Hepatocyte (in vitro differentiated cells): Measurements from ENCODE around the gene DTX1. TPM values are rescaled to one million over a fixed set of nuclear protein-coding genes. Genes with fewer than 3 reads are reported as not detected.

ENCODE experiments used
- DNase-seq: peaks from one replicate; pipeline ENCODE4 v3.0.0-alpha.2; 2016; ENCODE audit warnings: low spot score
- H2AFZ ChIP-seq: fragments of 200-600 bp; sonication (generic); 2 replicates; pipeline ENCODE4 v1.6.0; 2016; ENCODE audit warnings: antibody characterized with exemption, mild to moderate bottlenecking
- H3K27ac ChIP-seq: fragments of 200-600 bp; sonication (generic); 2 replicates; pipeline ENCODE4 v1.5.1; 2016; ENCODE audit warnings: mild to moderate bottlenecking
- H3K27me3 ChIP-seq: fragments of 200-600 bp; sonication (generic); 2 replicates; pipeline ENCODE4 v1.6.1; 2016
- H3K36me3 ChIP-seq: fragments of 200-600 bp; sonication (generic); replicated peaks from 2 replicates; pipeline ENCODE4 v1.5.1; 2016; ENCODE audit warnings: low read depth; ENCODE audit not compliant: insufficient read depth
- H3K4me1 ChIP-seq: fragments of 200-600 bp; sonication (generic); 2 replicates; pipeline ENCODE4 v1.5.1; 2016; ENCODE audit warnings: mild to moderate bottlenecking, moderate library complexity; ENCODE audit not compliant: insufficient read depth
- H3K4me2 ChIP-seq: fragments of 200-600 bp; sonication (generic); 2 replicates; pipeline ENCODE4 v1.6.0; 2016
- H3K4me3 ChIP-seq: fragments of 200-600 bp; sonication (generic); 2 replicates; pipeline ENCODE4 v1.5.1; 2016; ENCODE audit warnings: mild to moderate bottlenecking
- H3K79me2 ChIP-seq: fragments of 200-600 bp; sonication (generic); 2 replicates; pipeline ENCODE4 v1.6.0; 2017; ENCODE audit warnings: mild to moderate bottlenecking
- H3K9me2 ChIP-seq: fragments of 200-600 bp; sonication (generic); replicated peaks from 2 replicates; pipeline ENCODE4 v1.6.0; 2017; ENCODE audit warnings: mild to moderate bottlenecking; ENCODE audit not compliant: insufficient read depth
- H3K9me3 ChIP-seq: fragments of 200-600 bp; sonication (generic); 2 replicates; pipeline ENCODE4 v1.5.1; 2016; ENCODE audit warnings: low read depth, mild to moderate bottlenecking
- H4K20me1 ChIP-seq: fragments of 200-600 bp; sonication (generic); 2 replicates; pipeline ENCODE4 v1.6.0; 2016; ENCODE audit warnings: mild to moderate bottlenecking; ENCODE audit not compliant: insufficient read depth, poor library complexity, severe bottlenecking
- CTCF ChIP-seq: fragments of 200-600 bp; sonication (generic); IDR thresholded peaks from 2 replicates; pipeline ENCODE4 v1.5.1; 2016; ENCODE audit warnings: antibody characterized with exemption, mild to moderate bottlenecking; ENCODE audit not compliant: poor library complexity
- EZH2 ChIP-seq: fragments of 200-600 bp; sonication (generic); IDR thresholded peaks from 2 replicates; pipeline ENCODE4 v1.6.1; 2016; ENCODE audit warnings: antibody characterized with exemption, mild to moderate bottlenecking, borderline replicate concordance
- EZH2phosphoT487 ChIP-seq: fragments of 200-600 bp; sonication (generic); IDR thresholded peaks from one replicate; pipeline ENCODE4 v1.6.1; 2018; ENCODE audit warnings: antibody characterized with exemption, mild to moderate bottlenecking, low read depth, moderate library complexity; ENCODE audit not compliant: unreplicated experiment, severe bottlenecking
- WGBS: methylation state at CpG from one replicate; pipeline ENCODE4 v1.1.6; 2016; ENCODE audit warnings: low lambda C conversion rate; ENCODE audit errors: missing lambda C conversion rate; 5-methylcytosine and 5-hydroxymethylcytosine counted together
- polyA plus RNA-seq: library from polyadenylated mRNA; unstranded; fragments of >200 nt; fragmentation: Nextera tagmentation; extraction: Ambion mirVana; gene quantifications from 2 replicates; pipeline ENCODE4 v1.2.1, GENCODE V29; 2016
- total RNA-seq: library from RNA; depleted of rRNA; stranded (reverse); fragments of >200 nt; gene quantifications from 2 replicates; pipeline ENCODE4 v1.2.3, GENCODE V29; 2014

Gene DTX1
- total and polyA plus RNA-seq, 2 experiments from 2014 or later, result 0.47 to 2.3 TPM

- Histone ChIP-seq H3K27ac (no peak overlapping the region), H3K9me2 (no peaks in the 10 kb centered on the region), H3K4me2 (peak overlapping the region; percentile 80), H3K27me3 (peaks cover 16% of the 10 kb centered on the region), H3K36me3 (no peaks in the 10 kb centered on the region), H2AFZ (peak overlapping the region; percentile 45), H3K9me3 (no peaks in the 10 kb centered on the region), H4K20me1 (no peaks in the 10 kb centered on the region), H3K79me2 (no peaks in the 10 kb centered on the region), H3K4me3 (no peak overlapping the region), H3K4me1 (peaks cover 4% of the 10 kb centered on the region)
- WGBS, result 10% methylated on average over 36 of the region's 43 CpGs
- TF ChIP-seq EZH2phosphoT487 (no peak), EZH2 (no peak), CTCF (no peak)
- DNase-seq, result peak; percentile 71
Measured at GRCh38 chr12:113103756-113104450, 47.4 kb downstream of the DTX1 start.

GRCh38 chr12:113104953-113105510 is 48.5 kb downstream of the DTX1 start:
- H3K9me3 ChIP-seq, result no peaks in the 10 kb centered on the region
- 91% methylated on average over 13 of the region's 13 CpGs for WGBS
- H2AFZ ChIP-seq, result no peak overlapping the region
- peaks cover 17% of the 10 kb centered on the region for H3K27me3 ChIP-seq
- TF ChIP-seq EZH2, result no peak
- no peak for TF ChIP-seq EZH2phosphoT487
- TF ChIP-seq CTCF, result no peak
- H3K4me3 ChIP-seq, result no peak overlapping the region
- no peaks in the 10 kb centered on the region for H3K79me2 ChIP-seq
- no peak overlapping the region for H3K27ac ChIP-seq
- peaks cover 4% of the 10 kb centered on the region for H3K4me1 ChIP-seq
- H3K4me2 ChIP-seq, result no peak overlapping the region
- DNase-seq, result no peak
- no peaks in the 10 kb centered on the region for H3K36me3 ChIP-seq
- no peaks in the 10 kb centered on the region for H4K20me1 ChIP-seq
- H3K9me2 ChIP-seq, result no peaks in the 10 kb centered on the region

GRCh38 chr12:113105606-113106271 is 49.2 kb downstream of the DTX1 start:
- no peak for TF ChIP-seq EZH2phosphoT487
- no peak for TF ChIP-seq EZH2
- TF ChIP-seq CTCF, result no peak
- Histone ChIP-seq H3K4me3 (no peak overlapping the region), H3K9me3 (no peaks in the 10 kb centered on the region), H4K20me1 (no peaks in the 10 kb centered on the region), H3K36me3 (no peaks in the 10 kb centered on the region), H3K4me2 (no peak overlapping the region), H3K9me2 (no peaks in the 10 kb centered on the region), H3K79me2 (no peaks in the 10 kb centered on the region), H3K4me1 (peaks cover 4% of the 10 kb centered on the region), H2AFZ (no peak overlapping the region), H3K27me3 (peaks cover 20% of the 10 kb centered on the region), H3K27ac (no peak overlapping the region)
- WGBS, result 83% methylated on average over 15 of the region's 15 CpGs
- DNase-seq, result no peak
